Testis (tissue), 2 donors: ENCODE measurements around the gene PRR15.

Experiments used
- CTCF ChIP-seq, 3 experiments: fragments of 450-650 bp in 2 of 3; fragments of 200-600 bp in 1 of 3; sonication (generic) in 1 of 3; IDR thresholded peaks; one replicate each; pipeline ENCODE4 v1.5.1; 2016 to 2019; ENCODE audit warnings: antibody characterized with exemption in 3 of 3, mild to moderate bottlenecking in 2 of 3, moderate library complexity in 1 of 3
- POLR2A ChIP-seq: fragments of 450-650 bp; IDR thresholded peaks from one replicate; pipeline ENCODE4 v1.6.1; 2017; ENCODE audit warnings: antibody characterized with exemption, mild to moderate bottlenecking, moderate library complexity

- TF ChIP-seq CTCF (IDR thresholded peaks at IDR 0.05): no peak
- TF ChIP-seq POLR2A: no peak
Measured at GRCh38 chr7:29574659-29575058, 11.0 kb downstream of the PRR15 start.
